ENCODE data around the gene VWCE. TPM values are rescaled to one million over a fixed set of nuclear protein-coding genes. Genes with fewer than 3 reads are reported as not detected.
"Not testable (repeated sequence)": the region's sequence is repeated elsewhere in the genome, so short reads cannot be mapped to it uniquely, and the experiment has no call there.

VWCE gene
- total RNA-seq, 5 donors from 2014 or later (not counting 1 experiment from before 2014, with no cell fraction given): 0.48 to 1.3 (median 0.60) TPM

DNA sequence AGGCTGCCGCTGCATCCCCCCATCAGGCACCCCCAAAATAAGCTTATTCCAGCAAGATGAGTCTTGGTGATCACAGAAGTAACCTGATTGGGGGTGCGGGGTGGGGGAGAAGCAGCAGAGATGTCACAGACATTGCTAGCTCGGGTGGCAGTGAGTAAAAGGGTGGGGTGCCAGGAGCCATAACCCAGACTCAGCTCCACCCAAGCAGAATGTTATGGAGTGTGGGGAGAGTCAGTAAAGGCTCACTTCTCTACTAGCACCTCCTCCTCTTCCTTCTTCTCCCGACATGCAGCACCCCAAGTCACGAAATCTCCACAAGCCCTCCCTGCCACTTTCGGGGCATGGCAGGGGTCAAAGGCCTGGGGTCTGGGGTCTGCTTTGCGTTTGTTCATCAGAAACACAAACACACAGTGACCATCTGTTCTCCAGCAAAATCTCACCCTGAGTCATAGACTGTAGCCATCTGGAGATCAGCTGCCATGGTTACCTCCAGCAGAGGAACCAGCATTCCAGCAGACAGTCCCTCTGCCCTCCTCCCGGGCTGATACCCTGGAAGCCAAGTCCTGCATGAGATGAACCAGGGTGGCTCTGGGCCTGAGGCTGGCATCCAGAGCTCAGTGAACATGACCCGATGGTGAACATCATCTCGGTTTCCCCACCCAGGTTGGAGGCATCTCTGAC, 68.5 kb downstream of the VWCE start:
- H3K27ac ChIP-seq (ENCODE audit: low read length); H3K4me1 Mint-ChIP-seq; H3K4me3 Mint-ChIP-seq; H3K27me3 Mint-ChIP-seq; H3K4me1 ChIP-seq (ENCODE audit: control insufficient read depth in 1 of 2, extremely low read depth in 1 of 2, insufficient read depth in 2 of 2, low read length in 2 of 2); H3K9me3 Mint-ChIP-seq; ATAC-seq (replicated peaks in 1 of 4); H3K36me3 Mint-ChIP-seq; POLR2A ChIA-PET; H3K27ac Mint-ChIP-seq; H3K27me3 ChIP-seq (replicated peaks in 1 of 2; ENCODE audit: control insufficient read depth in 2 of 2, extremely low read depth in 1 of 2, insufficient read depth in 2 of 2, low read length in 1 of 2); DNase-seq; H3K36me3 ChIP-seq (ENCODE audit: control insufficient read depth in 2 of 2, extremely low read depth in 1 of 2, insufficient read depth in 1 of 2, low read length in 1 of 2); H3K4me3 ChIP-seq (ENCODE audit: control insufficient read depth in 1 of 2, extremely low read depth in 1 of 2, low read length in 1 of 2); H3K9me3 ChIP-seq; CTCF ChIA-PET: not testable (repeated sequence)
- WGBS (ENCODE audit: insufficient coverage): no CpG with 5 or more reads among the region's 10 CpGs

DNA sequence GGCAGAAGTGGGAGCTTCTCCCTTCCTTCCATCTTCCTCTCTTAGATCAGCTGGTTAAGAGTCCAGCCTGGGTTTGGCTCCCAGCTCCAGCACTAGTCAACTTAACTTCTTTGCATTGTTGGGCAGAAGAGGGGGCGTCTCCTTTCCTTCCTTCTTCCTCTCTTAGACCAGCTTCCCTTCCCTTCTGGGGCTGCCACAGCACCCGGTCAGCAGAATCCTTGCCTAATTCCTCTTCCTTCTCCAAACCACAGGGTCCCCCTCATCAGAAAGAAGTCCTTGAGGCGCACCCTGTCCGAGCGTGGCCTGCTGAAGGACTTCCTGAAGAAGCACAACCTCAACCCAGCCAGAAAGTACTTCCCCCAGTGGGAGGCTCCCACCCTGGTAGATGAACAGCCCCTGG, 72.4 kb downstream of the VWCE start:
- H3K36me3 Mint-ChIP-seq; POLR2A ChIA-PET; CTCF ChIA-PET; ATAC-seq (replicated peaks in 1 of 4); H3K4me1 ChIP-seq (ENCODE audit: control insufficient read depth in 1 of 2, extremely low read depth in 1 of 2, insufficient read depth in 2 of 2, low read length in 2 of 2); H3K27ac Mint-ChIP-seq; H3K27me3 ChIP-seq (replicated peaks in 1 of 2; ENCODE audit: control insufficient read depth in 2 of 2, extremely low read depth in 1 of 2, insufficient read depth in 2 of 2, low read length in 1 of 2); H3K27ac ChIP-seq (ENCODE audit: low read length); DNase-seq; H3K36me3 ChIP-seq (ENCODE audit: control insufficient read depth in 2 of 2, extremely low read depth in 1 of 2, insufficient read depth in 1 of 2, low read length in 1 of 2); H3K9me3 ChIP-seq; H3K4me3 ChIP-seq (ENCODE audit: control insufficient read depth in 1 of 2, extremely low read depth in 1 of 2, low read length in 1 of 2); H3K4me3 Mint-ChIP-seq; H3K4me1 Mint-ChIP-seq; H3K9me3 Mint-ChIP-seq; H3K27me3 Mint-ChIP-seq: not testable (repeated sequence)
- WGBS (ENCODE audit: insufficient coverage): no CpG with 5 or more reads among the region's 5 CpGs

DNA sequence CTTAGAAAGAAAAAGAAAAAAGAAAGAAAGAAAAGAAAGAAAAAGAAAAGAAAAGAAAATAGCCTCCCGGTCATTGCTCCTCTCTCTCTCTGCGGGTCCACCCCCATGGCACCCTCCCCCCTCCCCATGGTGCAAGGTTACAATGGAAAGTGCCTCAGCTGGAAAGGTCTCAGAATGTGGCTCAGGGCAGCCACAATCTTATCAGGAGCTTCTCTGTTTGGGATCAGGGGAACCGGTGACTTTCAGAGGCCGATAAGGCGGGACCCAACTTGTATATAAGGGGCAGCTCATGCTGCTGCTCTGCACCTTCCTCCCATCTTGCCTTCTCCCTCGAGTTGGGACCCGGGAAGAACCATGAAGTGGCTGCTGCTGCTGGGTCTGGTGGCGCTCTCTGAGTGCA, 73.1 kb downstream of the VWCE start, which contains the start of gene PGA4:
Gene PGA4 (plus strand): TSS at position 301 of the 400 bp plus-strand sequence. CDS start 54 bp downstream, at position 355.
- H3K27ac Mint-ChIP-seq; ATAC-seq (replicated peaks in 1 of 4); CTCF ChIA-PET; H3K4me3 ChIP-seq (ENCODE audit: control insufficient read depth in 1 of 2, extremely low read depth in 1 of 2, low read length in 1 of 2); H3K4me3 Mint-ChIP-seq; DNase-seq; H3K36me3 ChIP-seq (ENCODE audit: control insufficient read depth in 2 of 2, extremely low read depth in 1 of 2, insufficient read depth in 1 of 2, low read length in 1 of 2); POLR2A ChIA-PET; H3K4me1 ChIP-seq (ENCODE audit: control insufficient read depth in 1 of 2, extremely low read depth in 1 of 2, insufficient read depth in 2 of 2, low read length in 2 of 2); H3K27ac ChIP-seq (ENCODE audit: low read length); H3K4me1 Mint-ChIP-seq; H3K9me3 ChIP-seq; H3K27me3 Mint-ChIP-seq; H3K9me3 Mint-ChIP-seq; H3K27me3 ChIP-seq (replicated peaks in 1 of 2; ENCODE audit: control insufficient read depth in 2 of 2, extremely low read depth in 1 of 2, insufficient read depth in 2 of 2, low read length in 1 of 2); H3K36me3 Mint-ChIP-seq: not testable (repeated sequence)
- WGBS (ENCODE audit: insufficient coverage): no CpG with 5 or more reads among the region's 8 CpGs

DNA sequence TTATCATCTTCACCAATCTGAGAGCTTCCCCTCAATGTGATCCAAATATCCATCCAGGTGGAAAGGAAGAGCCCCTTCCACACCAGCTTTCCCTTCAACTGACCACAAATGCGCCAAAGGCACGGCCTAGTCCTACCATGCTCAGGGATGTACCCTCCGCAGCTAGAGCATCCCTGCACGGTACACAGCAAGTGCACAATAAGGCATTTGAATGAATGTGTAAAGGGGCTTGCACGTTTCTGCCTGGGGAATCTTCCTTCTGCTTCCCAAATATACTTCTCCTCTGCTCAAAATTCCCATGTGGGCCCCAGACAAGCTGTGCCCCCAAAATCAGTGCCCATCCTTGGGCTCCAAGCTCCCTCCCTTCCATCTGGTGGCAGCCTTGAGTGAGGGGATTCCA, 76.1 kb downstream of the VWCE start:
- DNase-seq; H3K9me3 ChIP-seq; H3K4me3 Mint-ChIP-seq; H3K27ac ChIP-seq (ENCODE audit: low read length); H3K27me3 ChIP-seq (replicated peaks in 1 of 2; ENCODE audit: control insufficient read depth in 2 of 2, extremely low read depth in 1 of 2, insufficient read depth in 2 of 2, low read length in 1 of 2); H3K36me3 Mint-ChIP-seq; ATAC-seq (replicated peaks in 1 of 4); H3K27ac Mint-ChIP-seq; H3K4me1 Mint-ChIP-seq; H3K9me3 Mint-ChIP-seq; H3K27me3 Mint-ChIP-seq; POLR2A ChIA-PET; CTCF ChIA-PET; H3K4me1 ChIP-seq (ENCODE audit: control insufficient read depth in 1 of 2, extremely low read depth in 1 of 2, insufficient read depth in 2 of 2, low read length in 2 of 2); H3K36me3 ChIP-seq (ENCODE audit: control insufficient read depth in 2 of 2, extremely low read depth in 1 of 2, insufficient read depth in 1 of 2, low read length in 1 of 2); H3K4me3 ChIP-seq (ENCODE audit: control insufficient read depth in 1 of 2, extremely low read depth in 1 of 2, low read length in 1 of 2): not testable (repeated sequence)
- no CpG with 5 or more reads among the region's 5 CpGs for WGBS (ENCODE audit: insufficient coverage)

GRCh38 chr11:61218306-61218705, 76.8 kb downstream of the VWCE start:
- H3K27ac ChIP-seq (ENCODE audit: low read length); H3K27me3 ChIP-seq (replicated peaks in 1 of 2; ENCODE audit: control insufficient read depth in 2 of 2, extremely low read depth in 1 of 2, insufficient read depth in 2 of 2, low read length in 1 of 2); DNase-seq; H3K4me3 ChIP-seq (ENCODE audit: control insufficient read depth in 1 of 2, extremely low read depth in 1 of 2, low read length in 1 of 2); H3K4me3 Mint-ChIP-seq; ATAC-seq (replicated peaks in 1 of 4); H3K9me3 ChIP-seq; H3K27ac Mint-ChIP-seq; H3K4me1 ChIP-seq (ENCODE audit: control insufficient read depth in 1 of 2, extremely low read depth in 1 of 2, insufficient read depth in 2 of 2, low read length in 2 of 2); CTCF ChIA-PET; H3K36me3 Mint-ChIP-seq; POLR2A ChIA-PET; H3K27me3 Mint-ChIP-seq; H3K36me3 ChIP-seq (ENCODE audit: control insufficient read depth in 2 of 2, extremely low read depth in 1 of 2, insufficient read depth in 1 of 2, low read length in 1 of 2); H3K4me1 Mint-ChIP-seq; H3K9me3 Mint-ChIP-seq: not testable (repeated sequence)
- no CpG with 5 or more reads among the region's 4 CpGs for WGBS (ENCODE audit: insufficient coverage)

DNA sequence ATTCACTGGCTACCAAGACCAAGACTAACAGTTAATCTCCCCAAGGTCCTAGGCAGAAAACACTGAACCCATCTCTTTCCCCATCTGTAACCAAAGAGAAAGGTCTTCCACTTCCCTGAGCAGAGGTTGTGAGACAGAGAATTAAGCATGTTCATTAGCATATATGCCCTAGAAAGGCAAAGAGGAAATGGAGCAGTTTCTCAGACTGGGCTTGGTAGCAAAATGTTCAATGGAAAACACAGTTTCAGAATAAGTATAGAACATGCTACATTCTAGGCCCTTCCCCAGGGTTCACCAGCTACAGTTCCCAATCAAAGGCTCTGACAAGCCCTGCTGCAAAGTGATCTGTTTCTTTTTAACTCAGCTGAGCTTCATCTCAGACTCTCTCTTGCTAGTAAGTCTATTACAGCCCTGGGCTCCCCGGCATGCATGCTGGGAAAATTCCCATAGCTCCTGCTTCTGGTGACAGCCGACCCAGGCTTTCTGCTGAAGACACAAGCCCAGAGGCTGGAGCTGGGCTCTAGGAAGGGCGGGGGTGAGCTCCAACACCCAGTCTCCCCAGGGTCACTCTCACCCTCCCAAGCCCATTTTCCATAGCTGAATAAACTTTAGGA, 81.3 kb downstream of the VWCE start:
- WGBS (ENCODE audit: insufficient coverage): no CpG with 5 or more reads among the region's 3 CpGs

DNA sequence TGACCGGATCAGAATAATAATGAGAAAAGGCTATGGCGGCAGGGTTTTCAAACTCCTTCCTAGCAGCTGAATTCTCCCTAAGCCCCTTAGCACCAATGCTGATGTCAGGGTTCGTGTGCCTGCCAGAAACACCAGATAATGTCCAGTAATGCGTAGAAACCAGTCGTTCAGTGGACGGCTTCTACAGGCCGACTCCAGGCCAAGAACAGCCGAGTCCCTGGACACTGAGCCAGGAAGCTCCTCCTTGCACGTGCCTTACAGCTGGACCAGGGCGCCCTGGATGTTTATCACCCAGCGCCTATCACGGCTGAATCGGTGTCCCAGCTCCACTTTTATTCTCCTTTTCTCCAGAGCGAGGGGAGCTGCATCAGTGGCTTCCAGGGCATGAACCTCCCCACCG, 82.9 kb downstream of the VWCE start:
- H3K4me1 ChIP-seq (ENCODE audit: control insufficient read depth in 1 of 2, extremely low read depth in 1 of 2, insufficient read depth in 2 of 2, low read length in 2 of 2); H3K4me1 Mint-ChIP-seq; H3K4me3 Mint-ChIP-seq; DNase-seq; H3K36me3 ChIP-seq (ENCODE audit: control insufficient read depth in 2 of 2, extremely low read depth in 1 of 2, insufficient read depth in 1 of 2, low read length in 1 of 2); POLR2A ChIA-PET; ATAC-seq (replicated peaks in 1 of 4); H3K27ac ChIP-seq (ENCODE audit: low read length); H3K27me3 ChIP-seq (replicated peaks in 1 of 2; ENCODE audit: control insufficient read depth in 2 of 2, extremely low read depth in 1 of 2, insufficient read depth in 2 of 2, low read length in 1 of 2); H3K9me3 ChIP-seq; H3K9me3 Mint-ChIP-seq; H3K4me3 ChIP-seq (ENCODE audit: control insufficient read depth in 1 of 2, extremely low read depth in 1 of 2, low read length in 1 of 2); H3K27me3 Mint-ChIP-seq; CTCF ChIA-PET; H3K27ac Mint-ChIP-seq; H3K36me3 Mint-ChIP-seq: not testable (repeated sequence)
- WGBS (ENCODE audit: insufficient coverage): no CpG with 5 or more reads among the region's 15 CpGs

More for the DNA sequence above, 81.3 kb downstream of the VWCE start:
- H3K27me3 Mint-ChIP-seq; CTCF ChIA-PET; H3K9me3 Mint-ChIP-seq; H3K36me3 Mint-ChIP-seq; ATAC-seq (replicated peaks in 1 of 4); H3K27me3 ChIP-seq (replicated peaks in 1 of 2; ENCODE audit: control insufficient read depth in 2 of 2, extremely low read depth in 1 of 2, insufficient read depth in 2 of 2, low read length in 1 of 2); H3K27ac Mint-ChIP-seq; H3K9me3 ChIP-seq; H3K4me1 ChIP-seq (ENCODE audit: control insufficient read depth in 1 of 2, extremely low read depth in 1 of 2, insufficient read depth in 2 of 2, low read length in 2 of 2); DNase-seq; H3K4me3 ChIP-seq (ENCODE audit: control insufficient read depth in 1 of 2, extremely low read depth in 1 of 2, low read length in 1 of 2); POLR2A ChIA-PET; H3K4me3 Mint-ChIP-seq; H3K4me1 Mint-ChIP-seq; H3K36me3 ChIP-seq (ENCODE audit: control insufficient read depth in 2 of 2, extremely low read depth in 1 of 2, insufficient read depth in 1 of 2, low read length in 1 of 2); H3K27ac ChIP-seq (ENCODE audit: low read length): not testable (repeated sequence)
